Measurements from ENCODE around the gene UPP1. TPM values are rescaled to one million over a fixed set of nuclear protein-coding genes. Genes with fewer than 3 reads are reported as not detected.

Gene UPP1
- total and polyA plus RNA-seq, 10 of the 15 experiments (the other 5 are each of a cell fraction or from before 2014, with no cell fraction given): 0.93 to 7.9 (median 3.8) TPM

- H3K4me3 ChIP-seq: no peak overlapping the region
- SMC1A ChIA-PET (ENCODE audit: uncharacterized antibody, unreplicated experiment): interaction anchor here (0.6 to 2.4 kb wide), 3 partner anchors 20 to 76 kb away, joined by 3 to 6 read pairs (median 3); no protein-coding TSS in a partner anchor
- FAIRE-seq (no peak), DNase-seq (ENCODE audit: low read depth, low spot score) (no peak), ATAC-seq (no peak)
- POLR2A ChIA-PET: no interaction called here
- H3K9ac ChIP-seq (ENCODE audit: control insufficient read depth, insufficient read depth, low read length): no peak overlapping the region
- TF ChIP-seq ESRRA (IDR thresholded peaks at IDR 0.05; ENCODE audit: low read length) (no peak), SIX5 (IDR thresholded peaks at IDR 0.05; ENCODE audit: low read depth, low read length, severe bottlenecking) (no peak), PAX5 (IDR thresholded peaks at IDR 0.05; ENCODE audit: borderline replicate concordance, low read depth, low read length) (no peak), CHD1 (IDR thresholded peaks at IDR 0.05; ENCODE audit: low read depth, low read length) (no peak)
- TF ChIP-seq, protein P1, sequence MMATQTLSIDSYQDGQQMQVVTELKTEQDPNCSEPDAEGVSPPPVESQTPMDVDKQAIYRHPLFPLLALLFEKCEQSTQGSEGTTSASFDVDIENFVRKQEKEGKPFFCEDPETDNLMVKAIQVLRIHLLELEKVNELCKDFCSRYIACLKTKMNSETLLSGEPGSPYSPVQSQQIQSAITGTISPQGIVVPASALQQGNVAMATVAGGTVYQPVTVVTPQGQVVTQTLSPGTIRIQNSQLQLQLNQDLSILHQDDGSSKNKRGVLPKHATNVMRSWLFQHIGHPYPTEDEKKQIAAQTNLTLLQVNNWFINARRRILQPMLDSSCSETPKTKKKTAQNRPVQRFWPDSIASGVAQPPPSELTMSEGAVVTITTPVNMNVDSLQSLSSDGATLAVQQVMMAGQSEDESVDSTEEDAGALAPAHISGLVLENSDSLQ (IDR thresholded peaks at IDR 0.05): no peak
- intact Hi-C loops (cut with micrococcal nuclease; ENCODE audit: unreplicated experiment): no loop called here
- H2AFZ ChIP-seq (ENCODE audit: control insufficient read depth, low read depth, low read length): no peak overlapping the region
- CTCF ChIA-PET: interaction anchor here (10.7 kb wide), 1 partner anchor 20 kb away, joined by 56 read pairs; no protein-coding TSS in a partner anchor
- no peaks in the 10 kb centered on the region for H3K36me3 ChIP-seq (ENCODE audit: control insufficient read depth in 2 of 2, insufficient read depth in 2 of 2, low read length in 1 of 2)
- H3K4me1 ChIP-seq (ENCODE audit: control insufficient read depth, insufficient read depth, low read length): peaks cover 30% of the 10 kb centered on the region
- H3K27ac ChIP-seq (ENCODE audit: control insufficient read depth, insufficient read depth): no peak overlapping the region
- no peaks in the 10 kb centered on the region; a peak in 1 of 4 replicates for H3K27me3 ChIP-seq (replicated peaks in 1 of 2; ENCODE audit: control insufficient read depth in 2 of 2, insufficient read depth in 2 of 2, low read length in 1 of 2)
- peak overlapping the region; percentile 77; the same call in 1 of the 2 replicates for H3K4me2 ChIP-seq (ENCODE audit: control insufficient read depth, insufficient read depth)
- H3K79me2 ChIP-seq (ENCODE audit: control insufficient read depth, insufficient read depth, low read length): no peaks in the 10 kb centered on the region
- RAD21 ChIA-PET (ENCODE audit: unreplicated experiment): no interaction called here
- no peaks in the 10 kb centered on the region; the same call in 2 of the 3 replicates for H3K9me3 ChIP-seq (replicated peaks; ENCODE audit: control insufficient read depth, insufficient read depth, low read length)
- WGBS (ENCODE audit: insufficient coverage, insufficient replicate concordance, low lambda C conversion rate, missing lambda C conversion rate): 97% methylated on average over 28 of the region's 28 CpGs
- no TSS peak for BruUV-seq (replicated peaks)
- in situ Hi-C loops (cut with MboI): no loop called here
- no peaks in the 10 kb centered on the region for H4K20me1 ChIP-seq (ENCODE audit: control insufficient read depth, insufficient read depth)
These were observed 1.2 kb downstream of the UPP1 start for GRCh38 chr7:48090095-48090805.
